HepG2 (cell line): ENCODE measurements around the gene TBRG4. TPM values are rescaled to one million over a fixed set of nuclear protein-coding genes. Genes with fewer than 3 reads are reported as not detected.

Experiments
- ATAC-seq: fragments of 200-7000 bp; cut with Tn5 transposase; 3 replicates; pipeline ENCODE4 v1.9.1; 2020; ENCODE audit warnings: mild to moderate bottlenecking, moderate library complexity
- BruUV-seq: library from RNA; stranded (reverse); fragments of 400-500 nt; replicated peaks from 2 replicates; lab custom pipeline; 2021; lab: Mats Ljungman, UMichigan
- CTCF ChIA-PET: fragments of 300-600 bp; formaldehyde crosslinking; extraction: SDS; loops from one replicate; lab custom pipeline; 2021; ENCODE audit warnings: low total read pairs, inconsistent platforms, low intra/inter-chr PET ratio; lab: Yijun Ruan, JAX
- POLR2A ChIA-PET: fragments of 350-600 bp; sonication (Branson Sonifier 250); formaldehyde crosslinking; loops from one replicate; lab custom pipeline; 2020; ENCODE audit warnings: antibody characterized with exemption, inconsistent platforms; lab: Yijun Ruan, JAX
- DNase-seq: peaks from one replicate; pipeline ENCODE4 v3.0.0-alpha.2; 2015; ENCODE audit warnings: low spot score
- FAIRE-seq: peaks from 3 replicates; lab custom pipeline; 2011; peaks lifted over from hg19 to GRCh38; lab: Jason Lieb, UNC
- H2AFZ ChIP-seq: one replicate; pipeline ENCODE4 v1.6.1; 2011; ENCODE audit warnings: low read length, inconsistent platforms
- H3K27ac ChIP-seq: fragments of 300-600 bp; 3 replicates; pipeline ENCODE4 v1.8.0; 2011; ENCODE audit warnings: mixed run types, mild to moderate bottlenecking, mixed read lengths, low read length, inconsistent platforms; ENCODE audit not compliant: insufficient read depth; ENCODE audit errors: extremely low read length
- H3K27me3 ChIP-seq, 2 experiments: fragments of 200-600 bp in 1 of 2; 2 replicates in 1 of 2; 3 replicates in 1 of 2; pipeline versions ENCODE4 v1.6.0 to v1.8.0; 2011; ENCODE audit warnings: low read length in 2 of 2, mild to moderate bottlenecking in 2 of 2, moderate library complexity in 2 of 2, inconsistent platforms in 1 of 2; ENCODE audit not compliant: insufficient read depth in 2 of 2, control insufficient read depth in 1 of 2
- H3K36me3 ChIP-seq, 2 experiments: fragments of 200-600 bp in 1 of 2; replicated peaks in 1 of 2; 2 replicates in 1 of 2; 3 replicates in 1 of 2; pipeline versions ENCODE4 v1.5.1 to v1.8.0; 2011; ENCODE audit warnings: low read length in 2 of 2, inconsistent platforms in 1 of 2; ENCODE audit not compliant: insufficient read depth in 2 of 2, control insufficient read depth in 1 of 2
- H3K4me1 ChIP-seq: 2 replicates; pipeline ENCODE4 v1.5.1; 2012; ENCODE audit warnings: low read length, inconsistent platforms; ENCODE audit not compliant: insufficient read depth
- H3K4me2 ChIP-seq: 2 replicates; pipeline ENCODE4 v1.6.0; 2011; ENCODE audit warnings: low read depth, low read length, inconsistent platforms
- H3K4me3 ChIP-seq, 3 experiments: fragments of 200-600 bp in 1 of 3; sonication (generic), shearing (Covaris generic) in 1 of 3; replicated peaks in 1 of 3; 2 replicates each; pipeline ENCODE4 v1.5.1; 2011 to 2016; ENCODE audit warnings: low read length in 3 of 3, inconsistent platforms in 2 of 3, low read depth in 2 of 3, mild to moderate bottlenecking in 2 of 3, control low read depth in 1 of 3, mixed read lengths in 1 of 3; ENCODE audit not compliant: insufficient read depth in 1 of 3
- H3K79me2 ChIP-seq: one replicate; pipeline ENCODE4 v1.6.1; 2011; ENCODE audit warnings: low read length, inconsistent platforms; ENCODE audit not compliant: insufficient read depth
- H3K9ac ChIP-seq: 2 replicates; pipeline ENCODE4 v1.6.0; 2011; ENCODE audit warnings: mild to moderate bottlenecking, low read depth, low read length, inconsistent platforms; ENCODE audit not compliant: insufficient read depth
- H3K9me3 ChIP-seq: 2 replicates; pipeline ENCODE4 v1.5.1; 2012; ENCODE audit warnings: mild to moderate bottlenecking, low read length
- H4K20me1 ChIP-seq: 2 replicates; pipeline ENCODE4 v1.6.0; 2011; ENCODE audit warnings: inconsistent platforms, mild to moderate bottlenecking, low read length, moderate library complexity; ENCODE audit not compliant: insufficient read depth
- ATM ChIP-seq: fragments of 450-650 bp; IDR thresholded peaks from 2 replicates; pipeline ENCODE4 v1.7.1; 2017; ENCODE audit warnings: mild to moderate bottlenecking, borderline replicate concordance
- EZH2 ChIP-seq: conservative IDR thresholded peaks from 2 replicates; pipeline ENCODE4 v1.6.1; 2012; ENCODE audit warnings: mild to moderate bottlenecking, low read depth, low read length, moderate library complexity
- HMG20B ChIP-seq: conservative IDR thresholded peaks from 2 replicates; pipeline ENCODE4 v1.6.1; 2016; ENCODE audit warnings: missing genetic modification reagents, missing compliant biosample characterization
- JUN ChIP-seq: sonication (generic); formaldehyde crosslinking; IDR thresholded peaks from 2 replicates; pipeline ENCODE4 v1.4.0; 2020; ENCODE audit warnings: mild to moderate bottlenecking, missing genetic modification reagents
- RELA ChIP-seq: sonication (generic); formaldehyde crosslinking; IDR thresholded peaks from 2 replicates; pipeline ENCODE4 v1.4.0; 2020; ENCODE audit warnings: missing genetic modification reagents
- TBL1XR1 ChIP-seq: fragments of 150-350 bp; IDR thresholded peaks from 2 replicates; pipeline ENCODE4 v1.6.1; 2014; ENCODE audit warnings: borderline replicate concordance, low read length; ENCODE audit not compliant: partially characterized antibody
- U2AF2 ChIP-seq: fragments of 200-400 bp; formaldehyde crosslinking; IDR thresholded peaks from 2 replicates; pipeline ENCODE4 v1.6.1; 2017; ENCODE audit warnings: low read depth, mild to moderate bottlenecking, low read length
- ZNF121 ChIP-seq: sonication (generic); formaldehyde crosslinking; IDR thresholded peaks from 2 replicates; pipeline ENCODE4 v1.5.0; 2020; ENCODE audit warnings: mild to moderate bottlenecking, missing genetic modification reagents
- ZNF256 ChIP-seq: sonication (generic); formaldehyde crosslinking; conservative IDR thresholded peaks from 2 replicates; pipeline ENCODE4 v1.4.0; 2020; ENCODE audit warnings: missing genetic modification reagents
- ZNF674 ChIP-seq: sonication (generic); formaldehyde crosslinking; IDR thresholded peaks from 2 replicates; pipeline ENCODE4 v1.5.0; 2020; ENCODE audit warnings: low read depth, mild to moderate bottlenecking, missing genetic modification reagents
- WGBS: methylation state at CpG from one replicate; pipeline ENCODE4 v1.1.6; 2017; ENCODE audit warnings: low lambda C conversion rate; 5-methylcytosine and 5-hydroxymethylcytosine counted together
- in situ Hi-C: cut with HindIII; loops from 2 replicates; pipeline ENCODE4 v1.10.0; 2017; ENCODE audit warnings: low pct_unique_long_range_greater_than_20kb; ENCODE audit not compliant: extremely low pct_ligation_motif_present
- intact Hi-C: fragments of 100-400 bp; cut with micrococcal nuclease; formaldehyde crosslinking; loops from one replicate; pipeline ENCODE4 v1.10.0; 2022; ENCODE audit not compliant: unreplicated experiment
- polyA plus RNA-seq, 8 experiments: library from polyadenylated mRNA; depleted of rRNA in 3 of 8; stranded (reverse) in 7 of 8; unstranded in 1 of 8; fragments of >200 nt; fragmentation: Illumina TruSeq in 4 of 8; extraction: Trizol in 4 of 8; gene quantifications; 2 replicates each; pipeline versions ENCODE4 v1.2.1 to v1.2.3, GENCODE V29; 2011 to 2016; ENCODE audit warnings: low read depth in 4 of 8, missing spikeins in 1 of 8, mixed read lengths in 1 of 8; ENCODE audit not compliant: insufficient read depth in 1 of 8
- total RNA-seq, 5 experiments: library from RNA; depleted of rRNA; stranded (reverse); fragments of >200 nt; fragmentation: Illumina TruSeq; extraction: Trizol; gene quantifications; 2 replicates each; pipeline ENCODE4 v1.2.3, GENCODE V29; 2016; ENCODE audit warnings: low read depth in 1 of 5

Gene TBRG4
- total and polyA plus RNA-seq, 2 of the 13 experiments (the other 11 are each of a cell fraction or from before 2014, with no cell fraction given) = 87.8 to 107 TPM

GRCh38 chr7:45153233-45153632, 41.7 kb upstream of the TBRG4 start:
- Histone ChIP-seq H2AFZ (no peak overlapping the region), H3K27me3 (peaks cover 6 to 59% of the 10 kb centered on the region in 2 experiments; a peak in 4 of 5 replicates), H3K4me3 (no peak overlapping the region), H3K4me1 (no peaks in the 10 kb centered on the region), H3K9ac (no peak overlapping the region), H4K20me1 (no peaks in the 10 kb centered on the region), H3K4me2 (no peak overlapping the region), H3K79me2 (no peaks in the 10 kb centered on the region), H3K27ac (no peak overlapping the region), H3K36me3 (no peaks in the 10 kb centered on the region), H3K9me3 (no peaks in the 10 kb centered on the region)
- FAIRE-seq (no peak), DNase-seq (no peak), ATAC-seq (no peak; the same call in 2 of the 3 replicates)
- CTCF ChIA-PET = interaction anchor here (2.7 kb wide), 1 partner anchor 107 kb away, joined by 37 read pairs; no protein-coding TSS in a partner anchor
- intact Hi-C loops (loop anchor here (5.0 to 10.0 kb wide), 2 partner anchors 432 to 509 kb away; no protein-coding TSS in a partner anchor), in situ Hi-C loops (loop anchor here (5.0 to 25.0 kb wide), 2 partner anchors 109 to 434 kb away; no protein-coding TSS in a partner anchor)
- 21% methylated on average over 3 of the region's 3 CpGs for WGBS
- TF ChIP-seq RELA (CRISPR knock-in tag) (no peak), ATM (0 out of 2 replicates have a peak, but pooled peaks have one; percentile 14)
- no TSS peak for BruUV-seq
- POLR2A ChIA-PET = no interaction called here

DNA sequence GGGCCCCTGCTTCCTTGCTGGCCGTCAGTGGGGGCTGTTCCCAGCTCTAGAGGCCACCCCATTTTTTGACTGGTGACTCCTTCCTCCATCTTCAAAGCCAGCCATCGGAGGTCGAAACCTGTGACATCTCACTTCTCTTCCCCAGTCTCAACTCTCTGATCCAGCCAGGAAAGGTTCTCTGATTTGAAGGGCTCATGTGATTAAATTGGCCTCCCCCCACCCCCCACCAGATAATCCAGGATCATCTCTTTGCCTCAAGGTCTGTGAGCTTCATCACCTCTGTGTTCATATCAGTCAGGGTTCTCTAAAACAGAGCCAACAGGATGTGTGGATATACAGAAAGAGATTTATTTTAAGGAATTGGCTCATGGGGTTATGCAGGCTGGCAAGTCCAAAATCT, 40.5 kb upstream of the TBRG4 start:
- intact Hi-C loops = loop anchor here (5.0 to 10.0 kb wide), 2 partner anchors 433 to 510 kb away; no protein-coding TSS in a partner anchor

More for the DNA sequence above, 40.5 kb upstream of the TBRG4 start:
- H3K27ac ChIP-seq = no peak overlapping the region
- H3K79me2 ChIP-seq = no peaks in the 10 kb centered on the region
- H4K20me1 ChIP-seq = no peaks in the 10 kb centered on the region
- WGBS = 2% methylated on average over 3 of the region's 3 CpGs
- no peak overlapping the region for H3K4me3 ChIP-seq
- DNase-seq (no peak), FAIRE-seq (no peak), ATAC-seq (no peak)
- no peaks in the 10 kb centered on the region for H3K36me3 ChIP-seq
- no peak overlapping the region for H3K9ac ChIP-seq
- ChIA-PET CTCF (no interaction called here), POLR2A (no interaction called here)
- peaks cover 7 to 58% of the 10 kb centered on the region in 2 experiments; a peak in 4 of 5 replicates for H3K27me3 ChIP-seq
- no peaks in the 10 kb centered on the region for H3K9me3 ChIP-seq
- in situ Hi-C loops = loop anchor here (5.0 to 25.0 kb wide), 2 partner anchors 110 to 435 kb away; no protein-coding TSS in a partner anchor
- BruUV-seq = no TSS peak
- no peak overlapping the region for H2AFZ ChIP-seq
- H3K4me2 ChIP-seq = no peak overlapping the region
- TF ChIP-seq U2AF2 (no peak), ZNF674 (CRISPR knock-in tag) (no peak), EZH2 (no peak), TBL1XR1 (no peak), ZNF256 (CRISPR knock-in tag) (no peak), HMG20B (CRISPR knock-in tag) (no peak), JUN (CRISPR knock-in tag) (no peak), ZNF121 (no peak)
- no peaks in the 10 kb centered on the region for H3K4me1 ChIP-seq
